ENCODE data around the gene NUDC. TPM values are rescaled to one million over a fixed set of nuclear protein-coding genes. Genes with fewer than 3 reads are reported as not detected.

Gene NUDC
- total and polyA plus RNA-seq, 2 of the 13 experiments (the other 11 are each of a cell fraction or from before 2014, with no cell fraction given): 34.7 to 104 TPM

DNA sequence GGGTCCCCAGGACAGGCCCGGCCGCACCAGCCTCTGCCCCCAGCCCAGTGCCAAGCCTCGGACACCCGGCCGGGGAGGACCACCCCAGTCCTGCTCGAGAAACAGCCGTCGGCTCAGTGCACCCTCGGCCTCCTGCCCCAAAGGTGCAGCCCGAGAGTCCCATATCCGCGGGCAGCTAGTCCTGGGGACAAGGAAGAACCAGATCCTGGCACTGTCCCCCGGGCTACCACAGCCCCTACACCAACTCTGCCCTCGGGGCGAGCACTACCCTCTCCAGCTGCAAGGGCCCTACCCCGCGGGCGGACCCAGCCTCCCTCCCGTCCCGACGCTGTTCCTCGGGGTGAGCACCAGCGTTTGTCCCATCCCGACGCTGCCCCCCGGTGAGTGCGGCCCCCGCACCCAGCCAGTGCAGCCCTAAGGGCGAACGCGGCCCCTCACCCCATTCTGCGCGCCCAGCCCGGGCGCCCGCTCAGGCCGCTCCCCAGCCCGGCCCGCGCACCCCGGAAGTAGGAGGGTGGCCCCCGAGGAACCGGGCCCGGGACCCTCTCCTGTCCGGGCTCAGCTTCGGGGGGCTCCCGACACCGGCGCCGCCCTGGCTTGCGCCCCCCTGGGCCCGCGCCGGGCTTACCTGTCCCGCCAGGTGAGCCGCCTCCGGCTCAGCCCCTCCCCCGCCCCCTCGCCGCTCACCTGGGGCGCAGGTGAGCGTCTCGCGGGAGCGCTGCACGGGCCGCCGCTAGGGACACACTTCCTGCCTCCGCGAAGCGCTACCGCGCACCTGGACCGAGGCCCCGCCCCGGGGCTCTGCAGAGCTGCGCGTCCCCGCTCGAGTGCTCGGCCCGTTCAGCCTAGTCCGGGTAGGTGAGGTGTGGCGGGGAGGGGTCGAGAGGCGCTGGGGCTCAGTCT is 38.4 kb downstream of the NUDC start, which contains the start of gene KDF1 (continued):
- TF ChIP-seq, protein P1, sequence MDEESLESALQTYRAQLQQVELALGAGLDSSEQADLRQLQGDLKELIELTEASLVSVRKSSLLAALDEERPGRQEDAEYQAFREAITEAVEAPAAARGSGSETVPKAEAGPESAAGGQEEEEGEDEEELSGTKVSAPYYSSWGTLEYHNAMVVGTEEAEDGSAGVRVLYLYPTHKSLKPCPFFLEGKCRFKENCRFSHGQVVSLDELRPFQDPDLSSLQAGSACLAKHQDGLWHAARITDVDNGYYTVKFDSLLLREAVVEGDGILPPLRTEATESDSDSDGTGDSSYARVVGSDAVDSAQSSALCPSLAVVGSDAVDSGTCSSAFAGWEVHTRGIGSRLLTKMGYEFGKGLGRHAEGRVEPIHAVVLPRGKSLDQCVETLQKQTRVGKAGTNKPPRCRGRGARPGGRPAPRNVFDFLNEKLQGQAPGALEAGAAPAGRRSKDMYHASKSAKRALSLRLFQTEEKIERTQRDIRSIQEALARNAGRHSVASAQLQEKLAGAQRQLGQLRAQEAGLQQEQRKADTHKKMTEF (CRISPR knock-in tag; IDR thresholded peaks at IDR 0.05): peak; percentile 52; the same call in 1 of the 2 replicates
- TF ChIP-seq, protein P2, sequence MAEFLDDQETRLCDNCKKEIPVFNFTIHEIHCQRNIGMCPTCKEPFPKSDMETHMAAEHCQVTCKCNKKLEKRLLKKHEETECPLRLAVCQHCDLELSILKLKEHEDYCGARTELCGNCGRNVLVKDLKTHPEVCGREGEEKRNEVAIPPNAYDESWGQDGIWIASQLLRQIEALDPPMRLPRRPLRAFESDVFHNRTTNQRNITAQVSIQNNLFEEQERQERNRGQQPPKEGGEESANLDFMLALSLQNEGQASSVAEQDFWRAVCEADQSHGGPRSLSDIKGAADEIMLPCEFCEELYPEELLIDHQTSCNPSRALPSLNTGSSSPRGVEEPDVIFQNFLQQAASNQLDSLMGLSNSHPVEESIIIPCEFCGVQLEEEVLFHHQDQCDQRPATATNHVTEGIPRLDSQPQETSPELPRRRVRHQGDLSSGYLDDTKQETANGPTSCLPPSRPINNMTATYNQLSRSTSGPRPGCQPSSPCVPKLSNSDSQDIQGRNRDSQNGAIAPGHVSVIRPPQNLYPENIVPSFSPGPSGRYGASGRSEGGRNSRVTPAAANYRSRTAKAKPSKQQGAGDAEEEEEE (CRISPR knock-in tag; IDR thresholded peaks at IDR 0.05; ENCODE audit: borderline replicate concordance): no peak
- TF ChIP-seq POLR2AphosphoS5 (IDR thresholded peaks at IDR 0.05; ENCODE audit: low read depth, low read length) (no peak), FOXC1 (CRISPR knock-in tag; IDR thresholded peaks at IDR 0.05; ENCODE audit: borderline replicate concordance) (peak; percentile 33; the same call in 1 of the 2 replicates), ZNF816 (CRISPR knock-in tag; IDR thresholded peaks at IDR 0.05; ENCODE audit: borderline replicate concordance) (no peak), NCOA2 (CRISPR knock-in tag; IDR thresholded peaks at IDR 0.05) (no peak; the same call in 1 of the 2 replicates), SPEN (CRISPR knock-in tag; IDR thresholded peaks at IDR 0.05; ENCODE audit: low read depth) (peak; percentile 34), NFIB (CRISPR knock-in tag; IDR thresholded peaks at IDR 0.05; ENCODE audit: borderline replicate concordance) (no peak), PCBP2 (optimal IDR thresholded peaks at IDR 0.05; ENCODE audit: low read depth, low read length, poor library complexity, severe bottlenecking) (no peak), ZNF343 (CRISPR knock-in tag; IDR thresholded peaks at IDR 0.05) (0 out of 2 replicates have a peak, but pooled peaks have one; percentile 23), SRF (IDR thresholded peaks at IDR 0.05; ENCODE audit: low read depth, low read length) (no peak), ZKSCAN8 (CRISPR knock-in tag; IDR thresholded peaks at IDR 0.05; ENCODE audit: borderline replicate concordance) (0 out of 2 replicates have a peak, but pooled peaks have one; percentile 30), SRSF4 (IDR thresholded peaks at IDR 0.05; ENCODE audit: low read depth, low read length, poor library complexity, severe bottlenecking) (no peak), ZNF430 (CRISPR knock-in tag; IDR thresholded peaks at IDR 0.05) (no peak), ZBTB8A (CRISPR knock-in tag; IDR thresholded peaks at IDR 0.05; ENCODE audit: borderline replicate concordance, low read depth) (no peak), HOXA7 (CRISPR knock-in tag; IDR thresholded peaks at IDR 0.05) (no peak)
- TF ChIP-seq, protein P3, sequence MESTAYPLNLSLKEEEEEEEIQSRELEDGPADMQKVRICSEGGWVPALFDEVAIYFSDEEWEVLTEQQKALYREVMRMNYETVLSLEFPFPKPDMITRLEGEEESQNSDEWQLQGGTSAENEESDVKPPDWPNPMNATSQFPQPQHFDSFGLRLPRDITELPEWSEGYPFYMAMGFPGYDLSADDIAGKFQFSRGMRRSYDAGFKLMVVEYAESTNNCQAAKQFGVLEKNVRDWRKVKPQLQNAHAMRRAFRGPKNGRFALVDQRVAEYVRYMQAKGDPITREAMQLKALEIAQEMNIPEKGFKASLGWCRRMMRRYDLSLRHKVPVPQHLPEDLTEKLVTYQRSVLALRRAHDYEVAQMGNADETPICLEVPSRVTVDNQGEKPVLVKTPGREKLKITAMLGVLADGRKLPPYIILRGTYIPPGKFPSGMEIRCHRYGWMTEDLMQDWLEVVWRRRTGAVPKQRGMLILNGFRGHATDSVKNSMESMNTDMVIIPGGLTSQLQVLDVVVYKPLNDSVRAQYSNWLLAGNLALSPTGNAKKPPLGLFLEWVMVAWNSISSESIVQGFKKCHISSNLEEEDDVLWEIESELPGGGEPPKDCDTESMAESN (CRISPR knock-in tag; conservative IDR thresholded peaks at IDR 0.05): 0 out of 2 replicates have a peak, but pooled peaks have one; percentile 67
- TF ChIP-seq, protein P4, sequence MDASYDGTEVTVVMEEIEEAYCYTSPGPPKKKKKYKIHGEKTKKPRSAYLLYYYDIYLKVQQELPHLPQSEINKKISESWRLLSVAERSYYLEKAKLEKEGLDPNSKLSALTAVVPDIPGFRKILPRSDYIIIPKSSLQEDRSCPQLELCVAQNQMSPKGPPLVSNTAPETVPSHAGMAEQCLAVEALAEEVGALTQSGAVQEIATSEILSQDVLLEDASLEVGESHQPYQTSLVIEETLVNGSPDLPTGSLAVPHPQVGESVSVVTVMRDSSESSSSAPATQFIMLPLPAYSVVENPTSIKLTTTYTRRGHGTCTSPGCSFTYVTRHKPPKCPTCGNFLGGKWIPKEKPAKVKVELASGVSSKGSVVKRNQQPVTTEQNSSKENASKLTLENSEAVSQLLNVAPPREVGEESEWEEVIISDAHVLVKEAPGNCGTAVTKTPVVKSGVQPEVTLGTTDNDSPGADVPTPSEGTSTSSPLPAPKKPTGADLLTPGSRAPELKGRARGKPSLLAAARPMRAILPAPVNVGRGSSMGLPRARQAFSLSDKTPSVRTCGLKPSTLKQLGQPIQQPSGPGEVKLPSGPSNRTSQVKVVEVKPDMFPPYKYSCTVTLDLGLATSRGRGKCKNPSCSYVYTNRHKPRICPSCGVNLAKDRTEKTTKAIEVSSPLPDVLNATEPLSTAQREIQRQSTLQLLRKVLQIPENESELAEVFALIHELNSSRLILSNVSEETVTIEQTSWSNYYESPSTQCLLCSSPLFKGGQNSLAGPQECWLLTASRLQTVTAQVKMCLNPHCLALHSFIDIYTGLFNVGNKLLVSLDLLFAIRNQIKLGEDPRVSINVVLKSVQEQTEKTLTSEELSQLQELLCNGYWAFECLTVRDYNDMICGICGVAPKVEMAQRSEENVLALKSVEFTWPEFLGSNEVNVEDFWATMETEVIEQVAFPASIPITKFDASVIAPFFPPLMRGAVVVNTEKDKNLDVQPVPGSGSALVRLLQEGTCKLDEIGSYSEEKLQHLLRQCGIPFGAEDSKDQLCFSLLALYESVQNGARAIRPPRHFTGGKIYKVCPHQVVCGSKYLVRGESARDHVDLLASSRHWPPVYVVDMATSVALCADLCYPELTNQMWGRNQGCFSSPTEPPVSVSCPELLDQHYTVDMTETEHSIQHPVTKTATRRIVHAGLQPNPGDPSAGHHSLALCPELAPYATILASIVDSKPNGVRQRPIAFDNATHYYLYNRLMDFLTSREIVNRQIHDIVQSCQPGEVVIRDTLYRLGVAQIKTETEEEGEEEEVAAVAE (CRISPR knock-in tag; IDR thresholded peaks at IDR 0.05; ENCODE audit: borderline replicate concordance): no peak

Data from HepG2 (cell line).